HepG2 (cell line): Measurements from ENCODE around the gene ALX4. TPM values are rescaled to one million over a fixed set of nuclear protein-coding genes. Genes with fewer than 3 reads are reported as not detected.

Experiments used
- ATAC-seq: fragments of 200-7000 bp; cut with Tn5 transposase; 3 replicates; pipeline ENCODE4 v1.9.1; 2020; ENCODE audit warnings: mild to moderate bottlenecking, moderate library complexity
- Bru-seq: library from RNA; stranded (reverse); fragments of 400-500 nt; gene quantifications from one replicate; lab custom pipeline; 2021; lab: Mats Ljungman, UMichigan
- BruChase-seq, 2 experiments: library from RNA; stranded (reverse); fragments of 400-500 nt; gene quantifications; one replicate each; lab custom pipeline; 2021; lab: Mats Ljungman, UMichigan
- BruUV-seq: library from RNA; stranded (reverse); fragments of 400-500 nt; replicated peaks from 2 replicates; lab custom pipeline; 2021; lab: Mats Ljungman, UMichigan
- CTCF ChIA-PET: fragments of 300-600 bp; formaldehyde crosslinking; extraction: SDS; loops from one replicate; lab custom pipeline; 2021; ENCODE audit warnings: low total read pairs, inconsistent platforms, low intra/inter-chr PET ratio; lab: Yijun Ruan, JAX
- POLR2A ChIA-PET: fragments of 350-600 bp; sonication (Branson Sonifier 250); formaldehyde crosslinking; loops from one replicate; lab custom pipeline; 2020; ENCODE audit warnings: antibody characterized with exemption, inconsistent platforms; lab: Yijun Ruan, JAX
- DNase-seq: peaks from one replicate; pipeline ENCODE4 v3.0.0-alpha.2; 2015; ENCODE audit warnings: low spot score
- FAIRE-seq: peaks from 3 replicates; lab custom pipeline; 2011; peaks lifted over from hg19 to GRCh38; lab: Jason Lieb, UNC
- H2AFZ ChIP-seq: one replicate; pipeline ENCODE4 v1.6.1; 2011; ENCODE audit warnings: low read length, inconsistent platforms
- H3K27ac ChIP-seq: fragments of 300-600 bp; 3 replicates; pipeline ENCODE4 v1.8.0; 2011; ENCODE audit warnings: mixed run types, mild to moderate bottlenecking, mixed read lengths, low read length, inconsistent platforms; ENCODE audit not compliant: insufficient read depth; ENCODE audit errors: extremely low read length
- H3K27me3 ChIP-seq, 2 experiments: fragments of 200-600 bp in 1 of 2; 2 replicates in 1 of 2; 3 replicates in 1 of 2; pipeline versions ENCODE4 v1.6.0 to v1.8.0; 2011; ENCODE audit warnings: low read length in 2 of 2, mild to moderate bottlenecking in 2 of 2, moderate library complexity in 2 of 2, inconsistent platforms in 1 of 2; ENCODE audit not compliant: insufficient read depth in 2 of 2, control insufficient read depth in 1 of 2
- H3K36me3 ChIP-seq, 2 experiments: fragments of 200-600 bp in 1 of 2; replicated peaks in 1 of 2; 2 replicates in 1 of 2; 3 replicates in 1 of 2; pipeline versions ENCODE4 v1.5.1 to v1.8.0; 2011; ENCODE audit warnings: low read length in 2 of 2, inconsistent platforms in 1 of 2; ENCODE audit not compliant: insufficient read depth in 2 of 2, control insufficient read depth in 1 of 2
- H3K4me1 ChIP-seq: 2 replicates; pipeline ENCODE4 v1.5.1; 2012; ENCODE audit warnings: low read length, inconsistent platforms; ENCODE audit not compliant: insufficient read depth
- H3K4me2 ChIP-seq: 2 replicates; pipeline ENCODE4 v1.6.0; 2011; ENCODE audit warnings: low read depth, low read length, inconsistent platforms
- H3K4me3 ChIP-seq, 3 experiments: fragments of 200-600 bp in 1 of 3; sonication (generic), shearing (Covaris generic) in 1 of 3; replicated peaks in 1 of 3; 2 replicates each; pipeline ENCODE4 v1.5.1; 2011 to 2016; ENCODE audit warnings: low read length in 3 of 3, inconsistent platforms in 2 of 3, low read depth in 2 of 3, mild to moderate bottlenecking in 2 of 3, control low read depth in 1 of 3, mixed read lengths in 1 of 3; ENCODE audit not compliant: insufficient read depth in 1 of 3
- H3K79me2 ChIP-seq: one replicate; pipeline ENCODE4 v1.6.1; 2011; ENCODE audit warnings: low read length, inconsistent platforms; ENCODE audit not compliant: insufficient read depth
- H3K9ac ChIP-seq: 2 replicates; pipeline ENCODE4 v1.6.0; 2011; ENCODE audit warnings: mild to moderate bottlenecking, low read depth, low read length, inconsistent platforms; ENCODE audit not compliant: insufficient read depth
- H3K9me3 ChIP-seq: 2 replicates; pipeline ENCODE4 v1.5.1; 2012; ENCODE audit warnings: mild to moderate bottlenecking, low read length
- H4K20me1 ChIP-seq: 2 replicates; pipeline ENCODE4 v1.6.0; 2011; ENCODE audit warnings: inconsistent platforms, mild to moderate bottlenecking, low read length, moderate library complexity; ENCODE audit not compliant: insufficient read depth
- FOSL2 ChIP-seq: sonication (generic); formaldehyde crosslinking; IDR thresholded peaks from 2 replicates; pipeline ENCODE4 v1.4.0; 2020; ENCODE audit warnings: missing genetic modification reagents
- HNRNPLL ChIP-seq: fragments of 200-400 bp; formaldehyde crosslinking; IDR thresholded peaks from 2 replicates; pipeline ENCODE4 v1.6.1; 2017; ENCODE audit warnings: mild to moderate bottlenecking, low read depth, low read length; ENCODE audit not compliant: poor library complexity, severe bottlenecking
- MTF2 ChIP-seq: sonication (generic); formaldehyde crosslinking; IDR thresholded peaks from 2 replicates; pipeline ENCODE4 v1.5.0; 2020; ENCODE audit warnings: missing genetic modification reagents, borderline replicate concordance
- ONECUT2 ChIP-seq: sonication (generic); formaldehyde crosslinking; IDR thresholded peaks from 2 replicates; pipeline ENCODE4 v1.4.0; 2020; ENCODE audit warnings: missing genetic modification reagents
- RBAK ChIP-seq: sonication (generic); formaldehyde crosslinking; IDR thresholded peaks from 2 replicates; pipeline ENCODE4 v1.5.1; 2020; ENCODE audit warnings: mild to moderate bottlenecking, missing genetic modification reagents
- SYNCRIP ChIP-seq: fragments of 200-400 bp; formaldehyde crosslinking; IDR thresholded peaks from 2 replicates; pipeline ENCODE4 v1.6.1; 2018; ENCODE audit warnings: mild to moderate bottlenecking, low read depth, low read length; ENCODE audit not compliant: insufficient read depth
- TSC22D2 ChIP-seq: sonication (generic); formaldehyde crosslinking; IDR thresholded peaks from 2 replicates; pipeline ENCODE4 v1.5.1; 2020; ENCODE audit warnings: missing genetic modification reagents, mild to moderate bottlenecking, borderline replicate concordance
- ZNF256 ChIP-seq: sonication (generic); formaldehyde crosslinking; conservative IDR thresholded peaks from 2 replicates; pipeline ENCODE4 v1.4.0; 2020; ENCODE audit warnings: missing genetic modification reagents
- ZNF484 ChIP-seq: sonication (generic); formaldehyde crosslinking; IDR thresholded peaks from 2 replicates; pipeline ENCODE4 v1.5.1; 2020; ENCODE audit warnings: mild to moderate bottlenecking, low read depth, missing genetic modification reagents, borderline replicate concordance
- ZNF83 ChIP-seq: sonication (generic); formaldehyde crosslinking; IDR thresholded peaks from 2 replicates; pipeline ENCODE4 v1.4.0; 2020; ENCODE audit warnings: missing genetic modification reagents, mild to moderate bottlenecking, borderline replicate concordance
- WGBS: methylation state at CpG from one replicate; pipeline ENCODE4 v1.1.6; 2017; ENCODE audit warnings: low lambda C conversion rate; 5-methylcytosine and 5-hydroxymethylcytosine counted together
- in situ Hi-C: cut with HindIII; loops from 2 replicates; pipeline ENCODE4 v1.10.0; 2017; ENCODE audit warnings: low pct_unique_long_range_greater_than_20kb; ENCODE audit not compliant: extremely low pct_ligation_motif_present
- intact Hi-C: fragments of 100-400 bp; cut with micrococcal nuclease; formaldehyde crosslinking; loops from one replicate; pipeline ENCODE4 v1.10.0; 2022; ENCODE audit not compliant: unreplicated experiment
- long read RNA-seq, 2 experiments: library from RNA in 1 of 2; library from polyadenylated mRNA in 1 of 2; stranded (forward) in 1 of 2; unstranded in 1 of 2; transcript quantifications; one replicate each; pipeline ENCODE4 v2.0.0, GENCODE V29; 2019 to 2022
- polyA minus RNA-seq, 3 experiments: library from RNA; depleted of rRNA, polyadenylated mRNA; stranded (reverse); fragments of >200 nt; gene quantifications; 2 replicates each; pipeline ENCODE4 v1.2.3, GENCODE V29; 2011; ENCODE audit warnings: low replicate concordance in 1 of 3
- polyA plus RNA-seq, 8 experiments: library from polyadenylated mRNA; depleted of rRNA in 3 of 8; stranded (reverse) in 7 of 8; unstranded in 1 of 8; fragments of >200 nt; fragmentation: Illumina TruSeq in 4 of 8; extraction: Trizol in 4 of 8; gene quantifications; 2 replicates each; pipeline versions ENCODE4 v1.2.1 to v1.2.3, GENCODE V29; 2011 to 2016; ENCODE audit warnings: low read depth in 4 of 8, missing spikeins in 1 of 8, mixed read lengths in 1 of 8; ENCODE audit not compliant: insufficient read depth in 1 of 8
- total RNA-seq, 5 experiments: library from RNA; depleted of rRNA; stranded (reverse); fragments of >200 nt; fragmentation: Illumina TruSeq; extraction: Trizol; gene quantifications; 2 replicates each; pipeline ENCODE4 v1.2.3, GENCODE V29; 2016; ENCODE audit warnings: low read depth in 1 of 5
- TF ChIP-seq, protein P1 (sequence below): sonication (generic); formaldehyde crosslinking; IDR thresholded peaks from 2 replicates; pipeline ENCODE4 v1.5.1; 2020; ENCODE audit warnings: mild to moderate bottlenecking, missing genetic modification reagents, moderate library complexity

ALX4 gene
- not detected in 2 replicates for total RNA-seq (2016; rRNA removed; fragmentation: Illumina TruSeq; extraction: Trizol)
- not detected in 2 replicates for total RNA-seq (2016; cell fraction: cytosol; rRNA removed; fragmentation: Illumina TruSeq; extraction: Trizol; ENCODE audit: low read depth)
- not detected in 2 replicates for total RNA-seq (2016; cell fraction: insoluble cytoplasmic fraction; rRNA removed; fragmentation: Illumina TruSeq; extraction: Trizol)
- not detected in 2 replicates for total RNA-seq (2016; cell fraction: membrane; rRNA removed; fragmentation: Illumina TruSeq; extraction: Trizol)
- not detected in 2 replicates for total RNA-seq (2016; cell fraction: nucleus; rRNA removed; fragmentation: Illumina TruSeq; extraction: Trizol)
- polyA plus RNA-seq (2011; rRNA removed) = not detected in 2 replicates
- polyA plus RNA-seq (2011; cell fraction: cytosol; rRNA removed) = not detected in 2 replicates
- polyA plus RNA-seq (2011; cell fraction: nucleus; rRNA removed) = not detected in 2 replicates
- polyA plus RNA-seq (2012) = 0.07 TPM in 1 of 2 replicates, not detected in the other
- not detected in 2 replicates for polyA plus RNA-seq (2016; cell fraction: cytosol; fragmentation: Illumina TruSeq; extraction: Trizol; ENCODE audit: low read depth)
- polyA plus RNA-seq (2016; cell fraction: insoluble cytoplasmic fraction; fragmentation: Illumina TruSeq; extraction: Trizol; ENCODE audit: low read depth) = not detected in 2 replicates
- polyA plus RNA-seq (2016; cell fraction: membrane; fragmentation: Illumina TruSeq; extraction: Trizol; ENCODE audit: low read depth) = not detected in 2 replicates
- not detected in 2 replicates for polyA plus RNA-seq (2016; cell fraction: nucleus; fragmentation: Illumina TruSeq; extraction: Trizol; ENCODE audit: insufficient read depth, low read depth)
- polyA minus RNA-seq (2011; rRNA and poly(A)+ RNA removed; ENCODE audit: low replicate concordance) = not detected in 2 replicates
- not detected in 2 replicates for polyA minus RNA-seq (2011; cell fraction: cytosol; rRNA and poly(A)+ RNA removed)
- polyA minus RNA-seq (2011; cell fraction: nucleus; rRNA and poly(A)+ RNA removed) = not detected in 2 replicates
- Bru-seq, nascent RNA = not detected
- not detected for BruChase-seq, experiment 1, labeled RNA remaining after a 6-hour chase
- not detected for BruChase-seq, experiment 2, labeled RNA remaining after a 2-hour chase
- long read RNA-seq, experiment 1 = 0 reads
- long read RNA-seq, experiment 2 = 0 reads

DNA sequence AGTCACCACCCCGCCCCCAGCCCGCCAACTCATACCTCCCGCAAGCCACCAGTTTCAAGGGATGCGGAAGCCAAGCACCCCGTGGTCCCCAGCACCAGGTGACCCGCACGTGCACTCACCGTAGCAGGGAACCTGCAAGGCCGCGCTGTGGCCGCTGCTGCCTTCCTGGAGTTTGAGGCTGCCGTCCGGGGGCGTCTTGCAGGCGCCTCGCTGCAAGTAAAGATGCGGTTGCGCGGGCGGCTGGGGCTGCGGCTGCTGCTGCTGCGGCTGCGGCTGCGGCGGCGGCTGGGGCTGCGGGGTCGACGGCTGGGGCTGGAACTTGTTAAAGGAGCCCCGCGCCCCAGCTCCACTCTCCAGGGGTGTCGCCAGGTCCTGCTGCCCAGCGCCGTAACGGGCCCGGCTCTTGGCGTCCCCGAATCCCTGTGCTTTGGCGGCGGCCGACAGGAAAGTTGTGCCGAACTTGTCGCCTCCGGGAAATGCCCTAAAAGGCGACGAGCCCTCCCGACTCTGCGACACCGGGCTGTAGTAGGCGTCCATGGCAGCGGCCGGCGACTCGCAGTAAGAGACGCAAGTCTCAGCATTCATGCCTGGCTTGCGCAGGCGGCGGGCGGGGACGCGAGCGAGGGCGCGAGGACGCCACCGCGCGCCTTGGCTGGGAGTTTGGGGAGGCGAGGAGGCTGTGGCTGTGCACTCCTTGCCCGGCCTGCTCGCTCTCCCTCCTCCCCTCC, at the start of gene ALX4:
ALX4 (minus strand) TSS at position 662 of the 728 bp plus-strand sequence; CDS start at position 585, 77 bp downstream.
- no peak for ATAC-seq
- H4K20me1 ChIP-seq = no peaks in the 10 kb centered on the region
- ChIA-PET CTCF (no interaction called here), POLR2A (no interaction called here)
- H3K27me3 ChIP-seq = peaks cover 14 to 89% of the 10 kb centered on the region in 2 experiments
- in situ Hi-C loops (loop anchor here (25.0 kb wide), 2 partner anchors 103 to 578 kb away; no protein-coding TSS in a partner anchor), intact Hi-C loops (no loop called here)
- H3K4me1 ChIP-seq = no peaks in the 10 kb centered on the region; the same call in 1 of the 2 replicates
- H3K36me3 ChIP-seq = no peaks in the 10 kb centered on the region
- H2AFZ ChIP-seq = no peak within 1 kb of the TSS
- H3K79me2 ChIP-seq = no peaks in the 10 kb centered on the region
- no peak within 1 kb of the TSS for H3K4me2 ChIP-seq
- WGBS = 23% methylated on average over 24 of the region's 71 CpGs
- H3K9me3 ChIP-seq = no peaks in the 10 kb centered on the region
- no peak for DNase-seq
- FAIRE-seq = no peak
- BruUV-seq = no TSS peak
- H3K9ac ChIP-seq = no peak within 1 kb of the TSS
- peak within 1 kb of the TSS in 1 of 3 experiments; percentile 37; a peak in 1 of 6 replicates for H3K4me3 ChIP-seq
- no peak within 1 kb of the TSS for H3K27ac ChIP-seq
- TF ChIP-seq SYNCRIP (no peak), MTF2 (0 out of 2 replicates have a peak, but pooled peaks have one; percentile 35), TSC22D2 (CRISPR knock-in tag) (no peak), HNRNPLL (peak; percentile 78), FOSL2 (CRISPR knock-in tag) (no peak), ZNF83 (no peak), ZNF484 (CRISPR knock-in tag) (no peak), ZNF256 (no peak), RBAK (CRISPR knock-in tag) (no peak), ONECUT2 (CRISPR knock-in tag) (no peak)
- TF ChIP-seq, protein P1, sequence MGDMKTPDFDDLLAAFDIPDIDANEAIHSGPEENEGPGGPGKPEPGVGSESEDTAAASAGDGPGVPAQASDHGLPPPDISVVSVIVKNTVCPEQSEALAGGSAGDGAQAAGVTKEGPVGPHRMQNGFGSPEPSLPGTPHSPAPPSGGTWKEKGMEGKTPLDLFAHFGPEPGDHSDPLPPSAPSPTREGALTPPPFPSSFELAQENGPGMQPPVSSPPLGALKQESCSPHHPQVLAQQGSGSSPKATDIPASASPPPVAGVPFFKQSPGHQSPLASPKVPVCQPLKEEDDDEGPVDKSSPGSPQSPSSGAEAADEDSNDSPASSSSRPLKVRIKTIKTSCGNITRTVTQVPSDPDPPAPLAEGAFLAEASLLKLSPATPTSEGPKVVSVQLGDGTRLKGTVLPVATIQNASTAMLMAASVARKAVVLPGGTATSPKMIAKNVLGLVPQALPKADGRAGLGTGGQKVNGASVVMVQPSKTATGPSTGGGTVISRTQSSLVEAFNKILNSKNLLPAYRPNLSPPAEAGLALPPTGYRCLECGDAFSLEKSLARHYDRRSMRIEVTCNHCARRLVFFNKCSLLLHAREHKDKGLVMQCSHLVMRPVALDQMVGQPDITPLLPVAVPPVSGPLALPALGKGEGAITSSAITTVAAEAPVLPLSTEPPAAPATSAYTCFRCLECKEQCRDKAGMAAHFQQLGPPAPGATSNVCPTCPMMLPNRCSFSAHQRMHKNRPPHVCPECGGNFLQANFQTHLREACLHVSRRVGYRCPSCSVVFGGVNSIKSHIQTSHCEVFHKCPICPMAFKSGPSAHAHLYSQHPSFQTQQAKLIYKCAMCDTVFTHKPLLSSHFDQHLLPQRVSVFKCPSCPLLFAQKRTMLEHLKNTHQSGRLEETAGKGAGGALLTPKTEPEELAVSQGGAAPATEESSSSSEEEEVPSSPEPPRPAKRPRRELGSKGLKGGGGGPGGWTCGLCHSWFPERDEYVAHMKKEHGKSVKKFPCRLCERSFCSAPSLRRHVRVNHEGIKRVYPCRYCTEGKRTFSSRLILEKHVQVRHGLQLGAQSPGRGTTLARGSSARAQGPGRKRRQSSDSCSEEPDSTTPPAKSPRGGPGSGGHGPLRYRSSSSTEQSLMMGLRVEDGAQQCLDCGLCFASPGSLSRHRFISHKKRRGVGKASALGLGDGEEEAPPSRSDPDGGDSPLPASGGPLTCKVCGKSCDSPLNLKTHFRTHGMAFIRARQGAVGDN (CRISPR knock-in tag) = peak; percentile 23; the same call in 1 of the 2 replicates
